ENCODE data around the gene ADAMTS16.

DNA sequence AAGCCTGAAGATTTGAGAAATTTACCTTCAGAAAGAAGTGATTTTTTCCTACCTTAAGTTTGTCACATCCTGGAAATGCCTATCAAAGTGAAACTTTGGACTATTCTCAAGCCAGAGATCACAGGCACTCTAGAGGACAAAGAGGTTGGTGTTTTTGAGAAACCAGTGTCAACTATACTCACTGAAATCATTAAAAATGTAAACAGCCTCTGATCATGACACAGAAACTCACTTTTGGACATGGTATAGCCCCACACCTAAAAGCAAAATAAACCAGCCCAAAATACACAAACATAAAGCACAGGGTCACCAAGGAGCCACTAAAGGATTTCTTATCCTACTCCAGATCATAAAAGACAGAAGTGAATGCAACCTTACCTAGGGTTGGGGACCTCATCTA, 216.6 kb downstream of the ADAMTS16 start:
- TF ChIP-seq RARB (CRISPR knock-in tag; IDR thresholded peaks at IDR 0.05) (no peak), SNAI2 (CRISPR knock-in tag; IDR thresholded peaks at IDR 0.05) (no peak), ZNF8 (CRISPR knock-in tag; IDR thresholded peaks at IDR 0.05) (no peak), ZFP3 (CRISPR knock-in tag; IDR thresholded peaks at IDR 0.05) (no peak), BACH2 (CRISPR knock-in tag; IDR thresholded peaks at IDR 0.05; ENCODE audit: borderline replicate concordance) (no peak)
- TF ChIP-seq, protein P1, sequence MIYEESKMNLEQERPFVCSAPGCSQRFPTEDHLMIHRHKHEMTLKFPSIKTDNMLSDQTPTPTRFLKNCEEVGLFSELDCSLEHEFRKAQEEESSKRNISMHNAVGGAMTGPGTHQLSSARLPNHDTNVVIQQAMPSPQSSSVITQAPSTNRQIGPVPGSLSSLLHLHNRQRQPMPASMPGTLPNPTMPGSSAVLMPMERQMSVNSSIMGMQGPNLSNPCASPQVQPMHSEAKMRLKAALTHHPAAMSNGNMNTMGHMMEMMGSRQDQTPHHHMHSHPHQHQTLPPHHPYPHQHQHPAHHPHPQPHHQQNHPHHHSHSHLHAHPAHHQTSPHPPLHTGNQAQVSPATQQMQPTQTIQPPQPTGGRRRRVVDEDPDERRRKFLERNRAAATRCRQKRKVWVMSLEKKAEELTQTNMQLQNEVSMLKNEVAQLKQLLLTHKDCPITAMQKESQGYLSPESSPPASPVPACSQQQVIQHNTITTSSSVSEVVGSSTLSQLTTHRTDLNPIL (CRISPR knock-in tag; IDR thresholded peaks at IDR 0.05; ENCODE audit: low read depth): no peak
- TF ChIP-seq, protein P2, sequence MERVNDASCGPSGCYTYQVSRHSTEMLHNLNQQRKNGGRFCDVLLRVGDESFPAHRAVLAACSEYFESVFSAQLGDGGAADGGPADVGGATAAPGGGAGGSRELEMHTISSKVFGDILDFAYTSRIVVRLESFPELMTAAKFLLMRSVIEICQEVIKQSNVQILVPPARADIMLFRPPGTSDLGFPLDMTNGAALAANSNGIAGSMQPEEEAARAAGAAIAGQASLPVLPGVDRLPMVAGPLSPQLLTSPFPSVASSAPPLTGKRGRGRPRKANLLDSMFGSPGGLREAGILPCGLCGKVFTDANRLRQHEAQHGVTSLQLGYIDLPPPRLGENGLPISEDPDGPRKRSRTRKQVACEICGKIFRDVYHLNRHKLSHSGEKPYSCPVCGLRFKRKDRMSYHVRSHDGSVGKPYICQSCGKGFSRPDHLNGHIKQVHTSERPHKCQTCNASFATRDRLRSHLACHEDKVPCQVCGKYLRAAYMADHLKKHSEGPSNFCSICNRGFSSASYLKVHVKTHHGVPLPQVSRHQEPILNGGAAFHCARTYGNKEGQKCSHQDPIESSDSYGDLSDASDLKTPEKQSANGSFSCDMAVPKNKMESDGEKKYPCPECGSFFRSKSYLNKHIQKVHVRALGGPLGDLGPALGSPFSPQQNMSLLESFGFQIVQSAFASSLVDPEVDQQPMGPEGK (CRISPR knock-in tag; IDR thresholded peaks at IDR 0.05; ENCODE audit: borderline replicate concordance): no peak

All from SK-N-SH treated with all-trans-retinoic acid at 6 μM for 48 hours (cell line).